ENCODE results near the gene TULP4.

TULP4 gene

GRCh38 chr6:158324136-158324535 is 11.9 kb downstream of the TULP4 start:
- TF ChIP-seq CTCF (conservative IDR thresholded peaks at IDR 0.05): no peak
- no peak overlapping the region for H3K27ac ChIP-seq

- no peak for TF ChIP-seq CTCF (conservative IDR thresholded peaks at IDR 0.05)
- H3K27ac ChIP-seq: no peak overlapping the region
Observed at GRCh38 chr6:158327211-158327610, 14.9 kb downstream of the TULP4 start.

GRCh38 chr6:158328952-158329351 is 16.7 kb downstream of the TULP4 start:
- TF ChIP-seq CTCF (conservative IDR thresholded peaks at IDR 0.05): no peak
- H3K27ac ChIP-seq: no peak overlapping the region

- H3K27ac ChIP-seq: no peak overlapping the region
- TF ChIP-seq CTCF (conservative IDR thresholded peaks at IDR 0.05): no peak
Observed at GRCh38 chr6:158329531-158329930, 17.3 kb downstream of the TULP4 start.

GRCh38 chr6:158330016-158330415 is 17.8 kb downstream of the TULP4 start:
- TF ChIP-seq CTCF (conservative IDR thresholded peaks at IDR 0.05): no peak
- no peak overlapping the region for H3K27ac ChIP-seq

- no peak overlapping the region for H3K27ac ChIP-seq
- no peak for TF ChIP-seq CTCF (conservative IDR thresholded peaks at IDR 0.05)
Observed at GRCh38 chr6:158332237-158332636, 20.0 kb downstream of the TULP4 start.

- H3K27ac ChIP-seq: no peak overlapping the region
- no peak for TF ChIP-seq CTCF (conservative IDR thresholded peaks at IDR 0.05)
Observed at GRCh38 chr6:158333094-158333493, 20.8 kb downstream of the TULP4 start.

GRCh38 chr6:158334534-158334933 is 22.3 kb downstream of the TULP4 start:
- no peak overlapping the region for H3K27ac ChIP-seq
- no peak for TF ChIP-seq CTCF (conservative IDR thresholded peaks at IDR 0.05)
